HG02763 (cell line): Measurements from ENCODE around the gene SLC39A11.
"Not testable (repeated sequence)": the region's sequence is repeated elsewhere in the genome, so short reads cannot be mapped to it uniquely, and the experiment has no call there.

Source experiments
- ATAC-seq: cut with Tn5 transposase; IDR thresholded peaks from one replicate; pipeline ENCODE4 v1.9.1; 2021; ENCODE audit warnings: mild to moderate bottlenecking, moderate library complexity; ENCODE audit not compliant: unreplicated experiment

Gene SLC39A11

GRCh38 chr17:73111386-73111785, 18.9 kb upstream of the SLC39A11 start:
- ATAC-seq: no peak

- ATAC-seq: no peak
These were observed 14.7 kb upstream of the SLC39A11 start for GRCh38 chr17:73107191-73107590.

GRCh38 chr17:73105431-73105830, 12.9 kb upstream of the SLC39A11 start:
- ATAC-seq: no peak

DNA sequence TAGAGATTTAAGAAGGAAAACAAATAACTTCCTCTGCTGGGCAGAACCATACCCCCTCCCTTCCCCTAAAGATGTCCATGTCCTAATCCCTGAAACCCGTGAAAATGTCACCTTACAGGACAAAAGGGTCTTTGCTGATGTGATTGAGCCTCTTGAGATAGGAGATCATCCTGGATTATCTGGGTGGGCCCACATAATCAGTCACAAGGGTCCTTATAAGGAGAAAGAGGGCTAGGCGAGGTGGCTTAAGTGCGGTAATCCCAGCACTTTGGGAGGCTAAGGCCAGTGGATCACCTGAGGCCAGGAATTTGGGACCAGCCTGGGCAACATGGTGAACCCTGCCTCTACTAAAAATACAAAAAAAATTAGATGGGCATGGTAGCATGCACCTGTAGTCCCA, 12.0 kb upstream of the SLC39A11 start:
- ATAC-seq: no peak

DNA sequence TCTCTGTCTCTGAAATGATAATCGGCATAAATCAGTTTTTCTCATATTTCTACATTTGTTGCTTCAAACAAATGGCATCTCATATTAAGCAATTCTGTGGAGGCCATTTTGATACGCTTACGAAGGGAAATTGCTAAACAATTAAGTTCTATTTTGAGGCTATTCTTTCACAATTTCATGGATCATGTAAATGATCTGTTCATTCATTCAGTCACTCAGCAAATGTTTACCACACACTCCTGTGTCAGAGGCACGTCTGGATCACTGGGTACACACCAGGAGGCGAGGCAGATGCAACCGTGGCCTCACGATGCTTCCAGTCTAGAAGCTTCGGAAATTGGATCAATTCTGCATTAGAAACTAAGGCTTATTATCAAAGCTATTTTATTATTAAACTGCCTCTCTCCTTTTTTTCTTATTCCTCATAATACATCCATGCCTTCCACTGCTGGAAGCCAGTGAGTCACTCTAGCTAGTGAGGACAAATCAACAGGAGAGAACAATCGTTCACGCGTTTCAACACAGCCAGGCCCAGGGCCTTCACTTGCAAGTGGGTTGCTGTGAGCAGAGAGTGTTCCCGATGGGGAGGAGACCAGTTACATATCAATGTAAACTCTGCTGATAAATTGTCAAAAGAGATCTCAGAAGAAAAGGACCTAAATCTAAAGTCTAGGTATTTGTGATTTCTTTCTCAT, 11.3 kb upstream of the SLC39A11 start:
- no peak for ATAC-seq

GRCh38 chr17:73101031-73101430, 8.5 kb upstream of the SLC39A11 start:
- no peak for ATAC-seq

DNA sequence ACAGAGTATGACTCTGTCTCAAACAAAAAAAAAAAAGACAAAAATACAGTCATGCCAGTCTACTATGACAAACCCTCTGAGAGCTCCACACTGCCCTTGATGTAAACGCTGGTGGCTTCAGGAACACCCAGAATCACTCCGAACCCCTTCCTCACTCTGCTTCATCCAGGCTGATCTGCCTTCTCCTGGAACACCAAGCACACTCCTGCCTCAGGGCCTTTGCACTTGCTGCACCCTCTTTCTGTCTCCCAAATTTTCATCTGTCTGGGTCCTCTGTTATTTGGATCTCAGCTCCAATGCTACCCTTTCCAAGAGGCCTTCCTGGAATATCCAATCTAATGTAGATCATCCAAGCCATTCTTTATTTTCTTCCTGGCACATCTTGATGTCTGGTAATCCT, 7.9 kb upstream of the SLC39A11 start:
- ATAC-seq: no peak

- ATAC-seq: no peak
These were observed 7.0 kb upstream of the SLC39A11 start for GRCh38 chr17:73099511-73099910.

DNA sequence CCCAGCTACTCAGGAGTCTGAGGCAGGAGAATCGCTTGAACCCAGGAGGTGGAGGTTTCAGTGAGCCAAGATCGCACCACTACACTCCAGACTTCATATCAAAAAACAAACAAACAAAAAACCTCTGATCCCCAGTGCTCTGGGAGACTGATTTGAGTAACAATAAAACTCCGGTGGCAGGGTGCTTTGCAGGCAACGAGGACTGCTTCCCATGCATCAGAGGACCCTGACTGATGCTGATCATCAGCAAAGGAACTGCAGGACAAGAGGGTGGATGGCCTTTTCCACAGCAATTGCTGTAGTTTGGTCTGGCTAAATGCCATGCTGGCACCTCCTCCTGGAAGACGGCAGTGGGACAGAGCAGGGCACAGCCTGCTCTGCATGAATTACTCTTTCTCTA, 6.4 kb upstream of the SLC39A11 start:
- no peak for ATAC-seq

- ATAC-seq: not testable (repeated sequence)
These were observed 5.7 kb upstream of the SLC39A11 start for GRCh38 chr17:73097973-73098765.

DNA sequence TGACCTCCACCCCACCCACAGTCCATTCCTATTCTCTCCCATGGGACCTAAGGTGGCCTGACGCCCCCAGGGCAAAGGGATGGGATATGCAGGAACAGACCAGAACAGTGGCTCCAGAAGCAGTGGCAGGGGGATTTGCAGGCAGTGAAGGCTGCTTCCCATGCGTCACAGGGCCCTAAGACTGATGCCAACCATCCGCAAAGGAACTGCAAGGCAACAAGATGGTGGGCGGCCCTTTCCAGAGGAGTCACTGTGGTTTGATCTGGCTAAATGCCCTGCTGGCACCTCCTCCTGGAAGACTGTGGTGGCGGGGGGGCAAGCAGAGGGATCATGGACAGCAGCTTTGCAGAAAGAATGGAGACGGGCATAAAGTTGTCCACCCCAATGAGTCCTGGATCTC, 4.4 kb upstream of the SLC39A11 start:
- no peak for ATAC-seq

DNA sequence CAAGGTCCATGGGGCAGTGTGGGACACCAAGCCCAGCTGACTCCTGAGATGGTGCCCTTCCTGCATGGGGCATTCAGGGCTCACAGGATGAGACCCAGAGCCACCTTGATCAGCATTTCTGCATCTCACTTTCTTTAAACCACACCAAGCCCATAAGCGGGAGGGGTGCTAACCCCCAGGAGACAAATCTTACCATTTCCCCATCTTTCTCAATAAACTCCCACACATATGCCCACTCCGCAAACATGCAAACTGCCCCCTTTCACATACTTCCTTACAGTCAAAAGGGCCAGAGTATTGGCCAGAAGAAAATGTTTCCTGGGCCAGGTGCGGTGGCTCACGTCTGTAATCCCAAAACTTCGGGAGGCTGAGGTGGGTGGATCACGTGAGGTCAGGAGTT, 3.7 kb upstream of the SLC39A11 start:
- no peak for ATAC-seq

DNA sequence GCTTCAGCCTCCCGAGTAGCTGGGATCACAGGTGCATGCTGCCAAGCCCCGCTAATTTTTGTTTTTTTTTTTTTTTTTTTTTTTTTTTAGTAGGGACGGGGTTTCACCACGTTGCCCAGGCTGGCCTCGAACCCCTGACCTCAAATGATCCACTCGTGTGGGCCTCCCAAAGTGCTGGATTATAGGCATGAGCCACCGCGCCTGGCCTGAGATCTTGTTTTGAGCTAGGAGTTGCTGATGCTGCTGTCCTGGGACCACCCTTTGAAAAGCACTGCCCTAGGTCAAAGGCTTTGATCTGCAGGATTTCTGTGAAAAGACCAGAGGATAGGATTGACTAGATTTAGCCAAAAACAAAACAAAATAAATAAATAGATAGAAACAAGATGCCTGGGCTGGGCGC, 798 bp upstream of the SLC39A11 start:
- ATAC-seq: no peak

DNA sequence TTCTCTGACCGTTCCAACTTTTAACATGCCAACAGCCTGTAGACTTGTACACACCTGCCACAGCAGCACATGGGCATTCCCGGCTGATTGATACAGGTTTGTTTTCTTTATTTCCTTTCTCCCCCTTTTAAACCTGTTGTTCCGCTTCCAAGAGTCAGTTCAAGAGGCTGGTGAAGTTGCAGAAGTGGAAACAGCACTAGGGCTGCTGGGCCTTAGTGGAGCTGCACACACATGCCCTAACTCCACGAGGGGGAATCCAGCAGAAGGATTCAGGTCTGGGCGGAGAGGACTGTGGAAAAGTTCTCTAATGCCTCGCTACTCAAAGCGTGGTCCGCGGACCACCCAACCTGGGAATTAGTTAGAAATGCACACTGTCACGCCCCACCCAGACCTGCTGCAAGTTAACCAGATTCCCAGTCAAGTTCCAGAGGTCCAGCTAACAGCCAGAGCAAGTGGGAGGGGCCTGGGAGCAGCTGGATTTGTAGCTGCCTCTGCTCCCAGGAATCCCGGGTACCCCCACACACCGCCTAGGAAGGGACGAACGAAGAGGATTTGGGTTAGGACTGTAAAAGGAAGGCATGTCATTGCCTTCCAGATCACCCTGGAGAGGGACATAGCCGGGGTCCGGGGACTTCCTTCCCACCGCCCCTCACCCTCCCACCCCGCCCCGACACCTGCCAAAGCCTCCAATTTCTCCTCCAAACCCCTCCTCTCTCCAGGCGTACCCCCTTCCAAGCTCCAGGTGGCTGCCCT, 542 bp downstream of the SLC39A11 start:
- ATAC-seq: peak; percentile 20

DNA sequence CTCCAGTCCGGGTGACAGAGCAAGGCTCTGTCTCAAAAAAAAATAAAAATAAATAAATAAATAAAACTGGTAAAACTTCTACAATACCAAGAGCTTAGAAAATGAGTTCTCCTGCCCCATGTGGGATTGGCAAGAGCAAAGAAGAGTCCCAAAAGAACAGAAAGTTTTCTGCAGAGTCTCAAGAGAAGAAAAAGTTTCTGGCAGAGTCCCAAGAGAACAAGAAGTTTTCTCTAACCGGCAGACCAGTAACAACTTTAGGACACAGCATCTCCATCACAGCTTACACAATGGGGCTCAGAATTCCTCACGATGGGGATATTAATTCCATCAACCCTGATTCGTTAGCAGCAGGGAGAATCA, 1.1 kb downstream of the SLC39A11 start:
- ATAC-seq: no peak

GRCh38 chr17:73090396-73091202, 1.9 kb downstream of the SLC39A11 start:
- no peak for ATAC-seq

GRCh38 chr17:73089322-73090317, 2.9 kb downstream of the SLC39A11 start:
- ATAC-seq: no peak

DNA sequence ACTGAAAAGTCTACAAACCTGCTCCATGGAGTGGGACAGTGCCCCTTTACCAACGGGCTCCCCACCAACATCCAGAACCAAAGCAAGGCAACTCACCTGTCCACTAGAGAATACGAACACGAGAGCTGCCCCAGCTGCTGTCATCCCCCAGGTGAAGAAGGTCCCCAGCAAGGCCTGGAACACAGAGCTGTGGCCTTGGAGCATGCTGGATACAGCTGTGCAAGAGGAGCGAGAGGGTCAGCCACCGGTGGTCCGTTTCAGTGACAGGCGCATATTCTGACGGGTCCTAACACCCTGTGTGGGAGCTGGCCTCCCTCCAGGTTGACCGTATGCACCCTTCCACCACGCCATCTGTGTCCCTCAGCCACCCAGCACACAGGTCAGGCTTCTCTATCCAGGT, 3.9 kb downstream of the SLC39A11 start:
- ATAC-seq: no peak

DNA sequence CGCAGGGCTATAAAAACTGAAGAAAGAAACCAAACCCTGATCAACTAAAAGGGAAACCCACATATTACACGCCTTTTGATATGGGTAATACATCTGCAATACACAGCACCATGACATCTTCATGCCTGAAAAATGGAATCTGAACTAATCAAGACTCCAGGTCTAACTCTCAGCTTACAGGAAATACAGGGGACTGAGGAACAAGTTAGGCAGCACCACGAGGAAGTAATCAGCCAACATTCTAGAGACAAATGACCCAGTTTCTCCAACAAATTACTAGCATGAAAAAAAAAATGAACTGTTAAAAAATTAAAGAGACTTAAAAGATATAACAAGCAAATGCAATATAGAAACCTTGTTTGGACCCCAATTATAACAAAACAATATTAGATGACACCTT, 9.1 kb downstream of the SLC39A11 start:
- no peak for ATAC-seq

- no peak for ATAC-seq
These were observed 17.9 kb downstream of the SLC39A11 start for GRCh38 chr17:73074566-73074965.
